Gastroesophageal sphincter (tissue), 4 donors: ENCODE data around the gene PRKCZ. TPM values are rescaled to one million over a fixed set of nuclear protein-coding genes. Genes with fewer than 3 reads are reported as not detected.
A peak's percentile ranks its signal among the peaks of the same experiment; 100 is the strongest.

Experiments
- ATAC-seq: fragments of 150-250 bp; one replicate; pipeline ENCODE4 v1.9.1; 2016; ENCODE audit warnings: mild to moderate bottlenecking, moderate library complexity
- H3K27ac ChIP-seq, 4 donors: fragments of 200-600 bp; sonication (generic) in 3 of 4; 1 replicate in 3 of 4; 2 replicates in 1 of 4; pipeline ENCODE4 v1.5.1; 2016 to 2019
- H3K27me3 ChIP-seq: fragments of 200-600 bp; sonication (generic); one replicate; pipeline ENCODE4 v1.5.1; 2019
- H3K36me3 ChIP-seq, 2 donors: fragments of 200-600 bp; sonication (generic); one replicate each; pipeline ENCODE4 v1.5.1; 2019; ENCODE audit warnings: control low read depth in 1 of 2
- H3K4me1 ChIP-seq, 3 donors: fragments of 200-600 bp; sonication (generic); 1 replicate in 2 of 3; 2 replicates in 1 of 3; pipeline ENCODE4 v1.5.1; 2016 to 2019; ENCODE audit warnings: control low read depth in 2 of 3
- H3K4me3 ChIP-seq, 2 donors: fragments of 200-600 bp; sonication (generic); one replicate each; pipeline ENCODE4 v1.5.1; 2019; ENCODE audit warnings: mild to moderate bottlenecking in 1 of 2, moderate library complexity in 1 of 2
- H3K9me3 ChIP-seq, 3 donors: fragments of 200-600 bp; sonication (generic); one replicate each; pipeline ENCODE4 v1.5.1; 2017 to 2019; ENCODE audit warnings: control low read depth in 2 of 3
- CTCF ChIP-seq, 4 experiments: fragments of 200-600 bp in 2 of 4; fragments of 450-650 bp in 2 of 4; sonication (generic) in 1 of 4; IDR thresholded peaks; one replicate each; pipeline ENCODE4 v1.5.1; 2017 to 2019; ENCODE audit warnings: antibody characterized with exemption in 4 of 4, mild to moderate bottlenecking in 2 of 4, moderate library complexity in 2 of 4
- EP300 ChIP-seq: sonication (generic); formaldehyde crosslinking; IDR thresholded peaks from one replicate; pipeline ENCODE4 v1.6.1; 2017; ENCODE audit warnings: antibody characterized with exemption, mild to moderate bottlenecking
- POLR2A ChIP-seq, 2 donors: fragments of 450-650 bp; IDR thresholded peaks; one replicate each; pipeline ENCODE4 v1.6.1; 2017; ENCODE audit warnings: antibody characterized with exemption in 2 of 2, mild to moderate bottlenecking in 2 of 2, moderate library complexity in 1 of 2
- POLR2AphosphoS5 ChIP-seq: sonication (generic); formaldehyde crosslinking; IDR thresholded peaks from one replicate; pipeline ENCODE4 v1.6.1; 2017; ENCODE audit warnings: antibody characterized with exemption
- WGBS, 2 donors: methylation state at CpG; one replicate each; pipeline ENCODE4 v1.1.5; 2018; ENCODE audit warnings: low coverage in 1 of 2; 5-methylcytosine and 5-hydroxymethylcytosine counted together
- total RNA-seq, 4 donors: library from RNA; depleted of rRNA; stranded (reverse); fragments of >200 nt; gene quantifications; one replicate each; pipeline ENCODE4 v1.1.0, GENCODE V29; 2016

The PRKCZ gene
- total RNA-seq, 4 donors from 2014 or later: 2.4 to 3.8 (median 2.9) TPM

- no CpG with 5 or more reads among the region's 10 CpGs for WGBS, 2 donors
- H3K4me1 ChIP-seq: peaks cover 0 to 35% (median 3%) of the 10 kb centered on the region in 3 donors
- H3K27me3 ChIP-seq: peaks cover 5% of the 10 kb centered on the region
- H3K27ac ChIP-seq: no peak overlapping the region
- no peak overlapping the region for H3K4me3 ChIP-seq
- no peaks in the 10 kb centered on the region for H3K9me3 ChIP-seq
- no peak for ATAC-seq
- TF ChIP-seq POLR2AphosphoS5 (no peak), CTCF (IDR thresholded peaks at IDR 0.05) (no peak), EP300 (no peak), POLR2A (IDR thresholded peaks at IDR 0.05) (no peak)
- H3K36me3 ChIP-seq: no peaks in the 10 kb centered on the region
Measured at GRCh38 chr1:2130156-2130555, 79.9 kb downstream of the PRKCZ start.

GRCh38 chr1:2130871-2131289, 80.7 kb downstream of the PRKCZ start:
- TF ChIP-seq POLR2A (IDR thresholded peaks at IDR 0.05) (no peak), POLR2AphosphoS5 (no peak), CTCF (IDR thresholded peaks at IDR 0.05) (no peak), EP300 (no peak)
- WGBS, 2 donors: 85 to 90% methylated on average over 7 to 13 of the region's 15 CpGs
- no peaks in the 10 kb centered on the region for H3K9me3 ChIP-seq
- H3K4me1 ChIP-seq: peaks cover 0 to 43% (median 5%) of the 10 kb centered on the region in 3 donors
- no peak overlapping the region for H3K4me3 ChIP-seq
- peaks cover 5% of the 10 kb centered on the region for H3K27me3 ChIP-seq
- H3K36me3 ChIP-seq: no peaks in the 10 kb centered on the region
- no peak for ATAC-seq
- H3K27ac ChIP-seq: no peak overlapping the region

DNA sequence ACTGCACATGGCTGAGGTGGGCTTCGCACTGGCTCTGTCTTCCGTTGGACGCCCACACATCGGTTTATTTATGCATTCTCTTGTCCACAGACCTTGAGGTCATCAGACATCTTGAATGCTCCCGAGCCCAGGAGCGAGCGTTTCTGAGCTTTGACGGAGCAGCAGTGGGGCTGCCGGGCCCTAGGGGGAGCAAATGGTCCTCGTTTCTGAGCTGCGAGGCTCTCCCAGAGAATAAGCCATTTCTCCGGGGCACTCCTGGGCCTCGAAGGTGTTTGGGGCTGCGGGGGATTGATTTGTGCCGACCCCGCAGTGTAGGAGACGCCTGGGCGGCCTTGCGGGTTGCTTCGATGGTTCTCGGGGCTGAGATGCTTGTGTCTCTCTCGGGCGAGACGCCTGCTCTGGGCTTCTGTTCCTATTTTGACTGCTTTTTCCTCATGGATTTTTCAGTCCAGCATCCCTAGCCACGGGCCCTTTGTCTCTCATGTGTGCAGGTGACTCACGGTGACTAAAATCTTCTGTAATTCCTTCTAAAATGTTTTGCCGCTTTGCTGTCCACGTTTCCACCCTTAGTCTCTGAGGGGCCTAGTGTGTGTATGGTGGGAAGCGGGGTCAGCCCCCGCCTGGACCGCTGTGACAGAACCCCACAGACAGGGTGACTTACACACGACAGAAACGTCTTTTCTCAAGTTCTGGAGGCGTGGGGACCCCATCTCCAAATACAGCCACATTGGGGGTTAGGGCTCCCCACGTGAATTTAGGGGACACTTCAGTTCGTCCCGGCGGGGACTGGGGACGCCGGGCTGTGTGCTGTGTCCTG, 82.2 kb downstream of the PRKCZ start:
- Histone ChIP-seq H3K36me3 (no peaks in the 10 kb centered on the region), H3K27me3 (peaks cover 4% of the 10 kb centered on the region), H3K4me3 (peak overlapping the region; percentile 18 to 52), H3K27ac (peak overlapping the region; percentile 74 to 96 (median 92)), H3K4me1 (peaks cover 0 to 41% (median 5%) of the 10 kb centered on the region in 3 donors), H3K9me3 (no peaks in the 10 kb centered on the region)
- peak; percentile 23 for ATAC-seq
- 15% methylated on average over 15 of the region's 40 CpGs; no CpG with 5 or more reads in 1 of the 2 donors for WGBS, 2 donors
- no peak for TF ChIP-seq POLR2AphosphoS5
- peak in 3 of 4 experiments; percentile 48 to 73 (median 62) for TF ChIP-seq CTCF (IDR thresholded peaks at IDR 0.05)
- TF ChIP-seq POLR2A (IDR thresholded peaks at IDR 0.05): peak in 1 of 2 donors; percentile 17

DNA sequence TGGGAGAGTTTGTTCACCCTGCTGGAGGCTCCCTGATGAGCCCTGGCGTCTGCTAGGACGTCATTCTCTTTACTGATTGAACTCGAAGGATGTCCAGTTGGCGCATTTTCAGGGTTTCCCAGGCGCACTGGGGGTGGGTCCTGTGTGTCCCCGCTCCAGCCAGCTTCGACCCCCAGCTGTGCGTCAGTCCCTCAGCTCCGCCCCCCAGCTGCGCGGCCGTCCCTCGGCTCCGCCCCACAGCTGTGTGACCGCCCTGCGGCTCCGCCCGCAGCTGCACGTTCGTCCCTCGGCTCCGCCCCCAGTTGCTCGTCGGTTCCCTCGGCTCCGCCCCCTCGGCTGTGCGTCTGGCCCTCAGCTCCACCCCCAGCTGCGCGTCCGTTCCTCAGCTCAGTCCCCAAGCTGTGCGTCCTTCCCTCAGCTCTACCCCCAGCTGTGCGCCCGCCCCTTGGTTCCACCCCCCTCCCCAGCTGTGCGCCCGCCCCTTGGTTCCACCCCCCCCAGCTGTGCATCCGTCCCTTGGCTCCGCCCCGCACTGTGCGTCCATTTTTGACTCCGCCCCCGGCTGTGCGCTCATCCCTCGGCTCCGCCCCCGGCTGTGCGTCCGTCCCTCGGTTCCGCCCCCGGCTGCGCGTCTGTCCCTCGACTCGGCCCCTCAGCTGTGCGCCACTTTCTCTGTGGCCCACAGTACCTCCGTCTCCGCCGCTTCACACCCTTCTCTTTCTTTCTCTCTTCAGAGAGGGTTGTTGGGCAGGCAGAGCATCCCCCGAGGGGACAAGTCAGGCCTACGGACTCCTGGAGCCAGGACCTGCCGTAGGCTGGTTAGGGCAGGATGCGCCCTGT, 83.0 kb downstream of the PRKCZ start:
- TF ChIP-seq CTCF (IDR thresholded peaks at IDR 0.05) (peak in 2 of 4 experiments; percentile 13 to 33), POLR2AphosphoS5 (peak; percentile 61), POLR2A (IDR thresholded peaks at IDR 0.05) (peak in 1 of 2 donors; percentile 61), EP300 (no peak)
- no peaks in the 10 kb centered on the region for H3K36me3 ChIP-seq
- H3K4me1 ChIP-seq: peaks cover 0 to 34% (median 5%) of the 10 kb centered on the region in 3 donors
- no peaks in the 10 kb centered on the region for H3K27me3 ChIP-seq
- no peaks in the 10 kb centered on the region for H3K9me3 ChIP-seq
- WGBS, 2 donors: 6% methylated on average over 21 of the region's 63 CpGs; no CpG with 5 or more reads in 1 of the 2 donors
- peak; percentile 92 for ATAC-seq
- peak overlapping the region; percentile 18 to 52 for H3K4me3 ChIP-seq
- peak overlapping the region; percentile 88 to 96 (median 92) for H3K27ac ChIP-seq
